Activated T-cell treated with anti-CD3 and anti-CD28 coated beads, Interleukin-2, amount 50 U/mL, for 48 hours (primary cell): ENCODE measurements around the gene ACSM6.
"Not testable (repeated sequence)": the region's sequence is repeated elsewhere in the genome, so short reads cannot be mapped to it uniquely, and the experiment has no call there.

Experiments
- DNase-seq, 2 experiments: peaks; one replicate each; pipeline ENCODE4 v3.0.0-alpha.2; 2020

ACSM6 gene

GRCh38 chr10:95220539-95220938, 26.5 kb downstream of the ACSM6 start:
- DNase-seq, result no peak

GRCh38 chr10:95221124-95221523, 27.1 kb downstream of the ACSM6 start:
- DNase-seq, result no peak

GRCh38 chr10:95225136-95225535, 31.1 kb downstream of the ACSM6 start:
- no peak for DNase-seq

GRCh38 chr10:95228934-95229723, 35.1 kb downstream of the ACSM6 start:
- not testable (repeated sequence) for DNase-seq

- DNase-seq, result no peak
These were observed 35.9 kb downstream of the ACSM6 start for GRCh38 chr10:95229724-95230627.

GRCh38 chr10:95230677-95231586, 36.9 kb downstream of the ACSM6 start:
- peak; percentile 64 to 71 for DNase-seq

GRCh38 chr10:95233377-95234034, 39.5 kb downstream of the ACSM6 start:
- no peak for DNase-seq

- no peak for DNase-seq
These were observed 40.9 kb downstream of the ACSM6 start for GRCh38 chr10:95234951-95235350.

GRCh38 chr10:95235676-95236067, 41.6 kb downstream of the ACSM6 start:
- no peak for DNase-seq

GRCh38 chr10:95236068-95236903, 42.2 kb downstream of the ACSM6 start:
- DNase-seq, result no peak

- DNase-seq, result no peak
These were observed 43.5 kb downstream of the ACSM6 start for GRCh38 chr10:95237376-95238170.

- not testable (repeated sequence) for DNase-seq
These were observed 46.1 kb downstream of the ACSM6 start for GRCh38 chr10:95240096-95240495.

GRCh38 chr10:95240811-95241210, 46.8 kb downstream of the ACSM6 start:
- no peak for DNase-seq

GRCh38 chr10:95241533-95241932, 47.5 kb downstream of the ACSM6 start:
- DNase-seq, result no peak

GRCh38 chr10:95242581-95243317, 48.7 kb downstream of the ACSM6 start:
- no peak for DNase-seq

GRCh38 chr10:95243318-95243617, 49.2 kb downstream of the ACSM6 start:
- DNase-seq, result no peak

- DNase-seq, result no peak
These were observed 50.1 kb downstream of the ACSM6 start for GRCh38 chr10:95244152-95244551.

- DNase-seq, result no peak
These were observed 51.5 kb downstream of the ACSM6 start for GRCh38 chr10:95245425-95246055.

- DNase-seq, result peak; percentile 72 to 73
These were observed 52.6 kb downstream of the ACSM6 start for GRCh38 chr10:95246582-95247051.
